HG02642 (cell line): Measurements from ENCODE around the gene FBXO8.

Experiments
- ATAC-seq: cut with Tn5 transposase; IDR thresholded peaks from one replicate; pipeline ENCODE4 v1.9.1; 2021; ENCODE audit warnings: mild to moderate bottlenecking; ENCODE audit not compliant: unreplicated experiment, poor library complexity

Gene FBXO8

GRCh38 chr4:174213731-174214100, 69.8 kb downstream of the FBXO8 start:
- no peak for ATAC-seq

GRCh38 chr4:174212061-174212460, 71.4 kb downstream of the FBXO8 start:
- ATAC-seq, result no peak

GRCh38 chr4:174211622-174212044, 71.8 kb downstream of the FBXO8 start:
- ATAC-seq, result no peak

- no peak for ATAC-seq
Measured at GRCh38 chr4:174210952-174211490, 72.4 kb downstream of the FBXO8 start.

- no peak for ATAC-seq
Measured at GRCh38 chr4:174210354-174210753, 73.1 kb downstream of the FBXO8 start.

GRCh38 chr4:174209341-174209740, 74.1 kb downstream of the FBXO8 start:
- ATAC-seq, result no peak

GRCh38 chr4:174207367-174207766, 76.1 kb downstream of the FBXO8 start:
- ATAC-seq, result no peak

GRCh38 chr4:174204164-174204831, 79.2 kb downstream of the FBXO8 start:
- ATAC-seq, result no peak

GRCh38 chr4:174201871-174202270, 81.6 kb downstream of the FBXO8 start:
- no peak for ATAC-seq

- no peak for ATAC-seq
Measured at GRCh38 chr4:174199735-174200134, 83.7 kb downstream of the FBXO8 start.

- no peak for ATAC-seq
Measured at GRCh38 chr4:174198828-174199227, 84.6 kb downstream of the FBXO8 start.

GRCh38 chr4:174198396-174198795, 85.1 kb downstream of the FBXO8 start:
- ATAC-seq, result no peak

- no peak for ATAC-seq
Measured at GRCh38 chr4:174193438-174194374, 89.8 kb downstream of the FBXO8 start.

GRCh38 chr4:174192943-174193342, 90.5 kb downstream of the FBXO8 start:
- ATAC-seq, result no peak

GRCh38 chr4:174190832-174191500, 92.5 kb downstream of the FBXO8 start:
- no peak for ATAC-seq

GRCh38 chr4:174189392-174190015, 94.0 kb downstream of the FBXO8 start:
- no peak for ATAC-seq
